AG04450 (cell line): ENCODE data around the gene FCN3. TPM values are rescaled to one million over a fixed set of nuclear protein-coding genes. Genes with fewer than 3 reads are reported as not detected.

Experiments used
- CTCF ChIA-PET: fragments of 300-600, 350-600 bp; formaldehyde crosslinking; extraction: SDS; loops from one replicate; lab custom pipeline; 2022; ENCODE audit warnings: antibody characterized with exemption, inconsistent platforms; lab: Charles Lee
- POLR2A ChIA-PET: fragments of 350-600 bp; formaldehyde crosslinking; extraction: SDS; loops from one replicate; lab custom pipeline; 2021; ENCODE audit warnings: antibody characterized with exemption, inconsistent platforms; lab: Yijun Ruan, JAX
- DNase-seq: peaks from one replicate; pipeline ENCODE4 v3.0.0-alpha.2; 2011; ENCODE audit warnings: low read depth, low spot score
- H3K27ac ChIP-seq: one replicate; pipeline ENCODE4 v1.5.1; 2012; ENCODE audit warnings: low read depth, low read length, control low read depth
- H3K27me3 ChIP-seq: one replicate; pipeline ENCODE4 v1.6.0; 2012; ENCODE audit warnings: low read length; ENCODE audit not compliant: control insufficient read depth, insufficient read depth
- H3K4me3 ChIP-seq: 2 replicates; pipeline ENCODE4 v1.5.1; 2011; ENCODE audit warnings: mild to moderate bottlenecking, low read depth, low read length, control low read depth
- H3K9me3 ChIP-seq: 2 replicates; pipeline ENCODE4 v1.5.1; 2012; ENCODE audit warnings: low read length; ENCODE audit not compliant: control insufficient read depth, insufficient read depth
- CTCF ChIP-seq: IDR thresholded peaks from 2 replicates; pipeline ENCODE4 v1.5.1; 2011; ENCODE audit warnings: low read depth, low read length, control low read depth, inconsistent platforms
- polyA plus RNA-seq: library from polyadenylated mRNA; depleted of rRNA; stranded (reverse); fragments of >200 nt; gene quantifications from 2 replicates; pipeline ENCODE4 v1.2.3, GENCODE V29; 2011

FCN3 gene
- polyA plus RNA-seq, 1 experiment: not detected

GRCh38 chr1:27331426-27331825, 43.2 kb downstream of the FCN3 start:
- Histone ChIP-seq H3K27me3 (no peaks in the 10 kb centered on the region), H3K4me3 (no peak overlapping the region), H3K27ac (no peak overlapping the region), H3K9me3 (no peaks in the 10 kb centered on the region)
- ChIA-PET CTCF (interaction anchor here (2.4 to 3.6 kb wide), 2 partner anchors 7 to 65 kb away, joined by 16 to 23 read pairs; no protein-coding TSS in a partner anchor), POLR2A (interaction anchor here (1.6 kb wide), 2 partner anchors 9 to 10 kb away, joined by 4 to 5 read pairs; partner anchors contain the start of genes SYTL1 and TMEM222)
- no peak for TF ChIP-seq CTCF
- no peak for DNase-seq

GRCh38 chr1:27330786-27331185, 43.8 kb downstream of the FCN3 start:
- Histone ChIP-seq H3K27ac (no peak overlapping the region), H3K4me3 (no peak overlapping the region), H3K27me3 (no peaks in the 10 kb centered on the region), H3K9me3 (no peaks in the 10 kb centered on the region)
- ChIA-PET POLR2A (interaction anchor here (0.7 kb wide), 1 partner anchor 342 kb away, joined by 4 read pairs; no protein-coding TSS in a partner anchor), CTCF (interaction anchor here (0.6 to 0.8 kb wide), 2 partner anchors 26 to 331 kb away, joined by 3 read pairs; no protein-coding TSS in a partner anchor)
- TF ChIP-seq CTCF: no peak
- no peak for DNase-seq

GRCh38 chr1:27327964-27328363, 46.7 kb downstream of the FCN3 start:
- H3K4me3 ChIP-seq: no peak overlapping the region
- CTCF ChIA-PET: interaction anchor here (0.8 to 1.9 kb wide), 3 partner anchors 27 to 279 kb away, joined by 5 to 6 read pairs (median 5); no protein-coding TSS in a partner anchor
- H3K27ac ChIP-seq: no peak overlapping the region
- no peak for TF ChIP-seq CTCF
- no peak for DNase-seq
- H3K9me3 ChIP-seq: no peaks in the 10 kb centered on the region
- POLR2A ChIA-PET: no interaction called here
- H3K27me3 ChIP-seq: no peaks in the 10 kb centered on the region

GRCh38 chr1:27325286-27325685, 49.3 kb downstream of the FCN3 start:
- Histone ChIP-seq H3K27ac (no peak overlapping the region), H3K4me3 (no peak overlapping the region), H3K27me3 (no peaks in the 10 kb centered on the region), H3K9me3 (no peaks in the 10 kb centered on the region; the same call in 1 of the 2 replicates)
- TF ChIP-seq CTCF: no peak
- POLR2A ChIA-PET: no interaction called here
- CTCF ChIA-PET: interaction anchor here (0.5 to 3.1 kb wide), 2 partner anchors 8 to 67 kb away, joined by 5 to 23 read pairs; partner anchors contain the start of gene GPR3
- DNase-seq: no peak

GRCh38 chr1:27322569-27323240, 51.9 kb downstream of the FCN3 start:
- CTCF ChIA-PET: interaction anchor here (0.7 to 3.1 kb wide), 5 partner anchors 10 to 69 kb away, joined by 3 to 23 read pairs (median 5); no protein-coding TSS in a partner anchor
- DNase-seq: no peak
- POLR2A ChIA-PET: interaction anchor here (1.1 to 1.6 kb wide), 2 partner anchors 9 to 27 kb away, joined by 3 to 4 read pairs; no protein-coding TSS in a partner anchor

More at GRCh38 chr1:27322569-27323240, 51.9 kb downstream of the FCN3 start:
- Histone ChIP-seq H3K4me3 (peak overlapping the region; percentile 100), H3K9me3 (no peaks in the 10 kb centered on the region; the same call in 1 of the 2 replicates), H3K27ac (peak overlapping the region; percentile 83), H3K27me3 (no peaks in the 10 kb centered on the region)
- TF ChIP-seq CTCF: no peak
